Embryonic facial prominence (tissue), 1 donor: ENCODE data around the gene AJUBA.
A peak's percentile ranks its signal among the peaks of the same experiment; 100 is the strongest.
"Not testable (repeated sequence)": the region's sequence is repeated elsewhere in the genome, so short reads cannot be mapped to it uniquely, and the experiment has no call there.

Source experiments
- DNase-seq: peaks from one replicate; pipeline ENCODE4 v3.0.0-alpha.2; 2016; ENCODE audit errors: extremely low spot score

The AJUBA gene

GRCh38 chr14:22982477-22983245 is at the start of gene AJUBA:
TSS of gene AJUBA (minus strand) at chr14:22982551. CDS start at chr14:22982266, 285 bp downstream.
- peak; percentile 88 for DNase-seq

DNA sequence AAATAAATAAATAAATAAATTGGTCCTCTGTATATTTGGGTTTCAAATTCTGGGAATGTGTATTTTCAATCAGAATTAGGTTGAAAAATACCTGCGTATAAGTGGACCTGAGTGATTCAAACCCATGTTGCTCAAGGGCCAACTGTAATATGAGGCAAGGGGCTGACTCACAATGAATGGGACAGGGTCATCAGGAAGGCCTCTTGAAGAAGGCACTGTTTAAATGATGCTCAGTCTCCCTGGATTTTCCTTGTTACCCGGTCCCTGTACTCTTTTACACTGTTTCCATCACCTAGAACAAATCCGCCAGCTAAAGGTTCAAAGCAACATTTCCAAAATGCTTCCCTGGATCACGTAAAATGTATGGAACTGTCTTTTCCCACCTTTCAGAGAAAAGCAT is 48.6 kb upstream of the AJUBA start:
- DNase-seq, result no peak

DNA sequence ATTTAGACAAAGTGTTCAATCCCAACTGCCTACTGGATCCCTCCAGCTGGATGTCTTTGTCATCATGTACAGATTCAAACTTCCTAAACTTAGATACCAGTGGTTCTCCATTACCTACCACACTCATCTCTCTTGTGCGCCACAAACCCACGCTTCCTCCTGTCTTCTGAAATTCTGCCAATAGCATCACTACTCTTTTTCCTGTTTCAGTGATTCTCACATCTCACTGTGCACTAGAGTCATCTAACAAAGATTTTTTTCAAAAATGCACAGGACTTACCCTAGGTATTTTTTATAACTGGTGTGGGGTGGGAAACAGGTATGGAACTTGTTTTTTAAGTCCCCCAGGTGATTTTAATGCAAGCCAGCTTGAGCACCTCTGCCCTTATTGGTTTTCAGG is 46.4 kb upstream of the AJUBA start:
- no peak for DNase-seq

DNA sequence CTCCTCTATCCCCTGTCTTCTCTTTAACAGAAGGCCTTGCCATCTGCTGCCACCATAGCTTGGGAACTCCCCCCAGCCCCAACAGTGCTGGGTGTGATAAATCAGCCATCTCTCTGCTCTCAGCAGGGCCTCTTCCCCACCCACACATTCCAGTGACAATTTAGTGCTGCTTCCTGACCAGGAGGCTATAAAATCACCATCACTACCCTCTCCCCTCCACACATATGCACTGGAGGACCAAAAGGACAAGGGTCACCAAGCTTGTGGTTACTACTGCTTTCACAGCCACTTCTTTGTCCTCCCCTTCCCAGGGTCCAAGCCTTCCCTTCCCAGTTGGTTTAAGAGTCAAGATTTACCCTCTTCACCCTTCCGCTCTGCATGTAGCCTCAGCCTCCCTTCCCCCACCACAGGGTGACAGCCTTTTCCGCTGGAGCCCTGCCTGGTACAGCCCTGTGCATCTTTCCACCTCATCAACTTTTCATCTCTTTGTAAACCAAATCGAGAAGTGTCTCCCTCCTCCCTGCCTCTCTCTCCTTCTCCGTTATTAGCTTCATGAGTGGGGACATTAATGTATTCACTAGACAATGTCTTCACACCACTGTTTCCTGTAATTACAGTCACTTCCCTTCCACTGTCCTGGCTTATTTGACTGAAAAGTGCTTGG is 42.9 kb upstream of the AJUBA start:
- no peak for DNase-seq

- DNase-seq, result no peak
Observed at GRCh38 chr14:23024612-23025075, 42.3 kb upstream of the AJUBA start.

GRCh38 chr14:23023795-23024152 is 41.4 kb upstream of the AJUBA start:
- DNase-seq, result no peak

DNA sequence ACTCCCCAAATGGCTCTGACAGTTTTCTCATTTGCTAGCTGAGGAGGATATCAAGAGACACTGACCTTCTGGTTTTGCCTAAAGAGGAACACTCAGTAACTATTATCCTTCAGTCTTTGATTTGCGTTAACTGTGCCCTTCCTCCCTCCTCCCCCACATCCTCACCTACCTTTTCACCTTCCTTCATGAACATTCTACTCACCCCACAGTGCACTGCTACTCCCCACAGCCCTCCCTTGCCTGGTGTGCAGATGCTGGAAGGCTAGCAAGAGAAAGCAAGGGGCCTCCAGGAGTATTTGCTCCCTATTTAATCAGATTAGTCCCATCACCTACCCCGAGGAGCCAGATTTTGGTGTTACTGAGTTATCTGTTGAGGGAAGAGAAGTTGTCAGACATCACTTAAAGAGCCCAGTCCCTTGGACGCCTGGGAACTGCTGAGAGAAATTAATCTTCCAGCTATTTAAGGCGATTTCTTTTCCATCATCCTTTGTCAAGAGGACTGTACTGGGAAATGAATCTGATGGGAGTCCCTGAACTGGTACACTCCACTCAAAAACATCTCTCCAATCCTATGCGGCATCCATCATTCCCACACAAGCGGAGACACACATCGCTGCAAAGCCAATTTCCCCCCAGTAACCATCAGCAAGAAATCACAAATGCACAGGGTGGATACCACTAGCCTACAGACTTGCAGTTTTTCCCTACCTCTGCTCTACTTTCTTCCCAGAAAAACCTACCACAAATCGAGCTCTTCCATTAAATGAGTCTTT is 40.9 kb upstream of the AJUBA start:
- no peak for DNase-seq

GRCh38 chr14:23021889-23022442 is 39.6 kb upstream of the AJUBA start:
- no peak for DNase-seq

GRCh38 chr14:23021434-23021833 is 39.1 kb upstream of the AJUBA start:
- DNase-seq, result no peak

DNA sequence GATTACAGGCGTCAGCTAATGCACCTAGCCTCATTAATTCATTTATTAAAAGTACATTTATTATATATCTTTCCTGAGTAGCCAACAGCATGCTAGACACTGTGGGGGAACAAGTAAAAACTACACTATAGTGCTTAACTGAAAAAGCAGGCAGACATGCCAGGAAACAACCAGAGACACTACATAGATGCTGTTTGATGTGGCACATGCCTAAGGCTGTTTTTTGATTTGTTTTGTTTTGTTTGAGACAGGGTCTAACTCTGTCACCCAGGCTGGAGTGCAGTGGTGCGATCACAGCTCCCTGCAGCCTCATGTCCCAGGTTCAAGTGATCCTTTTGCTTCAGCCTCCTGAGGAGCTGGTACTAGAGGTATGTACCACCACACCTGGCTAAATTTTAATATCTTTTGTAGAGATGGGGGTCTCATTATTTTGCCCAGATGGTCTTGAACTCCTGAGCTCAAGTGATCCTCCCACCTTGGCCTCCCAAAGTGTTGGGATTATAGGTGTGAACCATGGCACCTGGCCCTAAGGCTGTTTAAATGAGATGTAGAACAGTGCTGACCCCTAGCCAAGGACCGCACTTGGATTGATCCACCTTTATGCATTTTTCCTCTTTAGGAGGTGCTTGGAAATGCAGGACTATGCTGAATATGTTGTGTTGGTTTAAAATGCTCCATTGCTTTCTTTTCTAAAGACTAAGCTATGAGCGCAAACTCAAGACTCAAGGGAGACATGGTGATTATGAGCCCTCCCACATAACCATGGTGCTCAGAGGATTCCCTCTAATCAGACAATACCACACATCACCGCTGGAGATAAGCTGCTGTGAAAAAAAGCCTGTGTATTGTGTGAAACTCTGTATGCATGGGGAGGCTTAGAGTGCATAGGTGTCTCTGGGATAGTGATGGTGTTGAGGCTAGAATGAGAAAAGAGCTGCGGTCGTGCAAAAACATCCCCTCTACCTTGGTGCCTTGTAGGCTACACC is 38.1 kb upstream of the AJUBA start:
- DNase-seq, result no peak

DNA sequence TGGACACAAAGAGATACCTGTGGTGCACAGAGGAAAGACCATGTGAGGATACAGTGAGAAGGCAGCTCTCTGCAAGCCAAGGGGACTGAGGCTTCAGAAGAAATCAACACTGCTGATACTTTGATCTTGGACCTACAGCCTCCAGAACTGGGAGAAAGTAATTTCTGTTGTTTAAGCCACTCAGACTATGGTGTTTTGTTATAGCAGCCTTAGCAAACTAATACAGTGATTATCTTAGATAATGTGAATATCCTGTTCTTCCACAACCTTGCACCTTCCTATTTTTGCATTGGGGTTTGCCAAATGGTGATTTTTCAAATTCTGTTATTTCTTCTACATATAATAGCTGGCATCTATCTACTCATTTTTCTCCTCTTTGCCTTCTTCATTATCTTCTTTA is 35.8 kb upstream of the AJUBA start:
- no peak for DNase-seq

DNA sequence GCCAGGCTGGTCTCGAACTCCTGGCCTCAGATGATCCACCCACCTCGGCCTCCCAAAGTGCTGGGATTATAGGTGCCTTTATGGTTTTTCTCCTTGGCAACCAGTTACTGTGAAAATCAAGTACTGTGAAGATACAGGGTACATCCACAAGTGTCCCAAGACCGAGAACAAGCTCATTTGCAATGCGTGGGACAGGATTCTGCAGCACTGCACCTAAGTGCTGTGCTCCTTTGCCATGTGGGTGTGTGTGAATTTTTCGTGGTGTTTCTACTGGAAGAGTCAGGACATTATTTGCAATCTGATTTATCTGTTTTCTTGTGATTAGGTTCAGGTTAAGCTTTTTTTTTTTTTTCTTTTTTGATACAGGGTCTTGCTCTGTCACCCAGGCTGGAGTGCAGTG is 34.7 kb upstream of the AJUBA start:
- DNase-seq, result no peak

DNA sequence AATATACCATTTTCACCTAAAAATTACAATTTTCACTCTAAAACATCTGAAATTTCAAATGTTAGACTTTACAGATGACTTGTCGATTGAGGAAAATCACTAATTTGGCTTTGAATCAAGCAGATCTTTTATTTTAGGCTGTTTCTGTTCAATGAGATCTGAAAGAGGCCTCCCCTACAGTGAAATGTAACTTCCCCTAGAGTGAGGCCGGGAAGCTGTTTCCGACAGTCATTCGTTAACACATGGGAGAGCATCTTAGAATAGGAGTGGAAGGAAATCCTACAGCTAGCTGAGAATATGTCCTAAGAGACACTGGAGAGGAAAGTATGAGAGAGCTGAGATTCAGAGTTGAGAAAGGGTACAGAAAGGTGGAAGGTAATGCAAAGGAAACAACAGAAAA is 33.3 kb upstream of the AJUBA start:
- no peak for DNase-seq

DNA sequence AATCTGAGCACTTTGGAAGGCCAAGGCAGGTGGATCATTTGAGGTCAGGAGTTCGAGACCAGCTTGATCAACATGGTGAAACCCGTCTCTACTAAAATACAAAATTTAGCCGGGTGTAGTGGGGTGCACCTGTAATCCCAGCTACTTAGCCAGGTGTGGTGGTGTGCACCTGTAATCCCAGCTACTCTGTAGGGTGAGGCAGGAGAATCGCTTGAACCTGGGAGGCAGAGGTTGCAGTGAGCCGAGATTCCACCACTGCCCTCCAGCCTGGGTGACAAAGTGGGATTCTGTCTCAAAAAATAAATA is 31.4 kb upstream of the AJUBA start:
- DNase-seq, result not testable (repeated sequence)

DNA sequence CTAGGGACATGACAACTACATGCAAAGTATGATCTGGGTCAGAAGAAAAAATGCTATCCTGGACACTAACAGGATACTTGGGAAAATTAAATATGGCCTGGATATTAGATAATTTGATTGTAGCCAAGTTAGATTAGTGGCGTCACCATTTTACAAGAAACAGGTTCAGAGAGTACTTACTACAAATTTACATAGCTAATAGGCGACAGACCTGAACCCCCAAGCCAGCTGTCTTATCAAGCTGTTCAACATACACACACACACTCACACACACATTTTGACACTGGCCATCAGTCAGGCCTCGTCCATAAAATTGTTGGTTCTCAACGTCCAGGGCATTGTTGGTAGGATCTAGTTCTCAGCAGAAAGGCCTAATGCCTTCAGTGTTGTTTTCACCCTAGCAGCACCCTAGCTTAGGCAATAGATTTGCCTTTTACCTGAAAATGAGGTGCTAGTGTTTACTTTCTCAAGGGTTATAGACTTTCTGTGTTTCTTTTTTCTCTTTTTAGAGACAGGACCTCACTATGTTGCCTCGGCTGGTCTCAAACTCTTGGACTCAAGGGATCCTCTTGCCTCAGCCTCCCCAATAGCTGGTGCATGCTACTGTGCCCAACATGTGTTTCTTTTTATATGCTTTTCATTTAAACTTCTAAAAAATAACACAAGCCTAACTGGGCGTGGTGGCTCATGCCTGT is 30.9 kb upstream of the AJUBA start:
- DNase-seq, result no peak

DNA sequence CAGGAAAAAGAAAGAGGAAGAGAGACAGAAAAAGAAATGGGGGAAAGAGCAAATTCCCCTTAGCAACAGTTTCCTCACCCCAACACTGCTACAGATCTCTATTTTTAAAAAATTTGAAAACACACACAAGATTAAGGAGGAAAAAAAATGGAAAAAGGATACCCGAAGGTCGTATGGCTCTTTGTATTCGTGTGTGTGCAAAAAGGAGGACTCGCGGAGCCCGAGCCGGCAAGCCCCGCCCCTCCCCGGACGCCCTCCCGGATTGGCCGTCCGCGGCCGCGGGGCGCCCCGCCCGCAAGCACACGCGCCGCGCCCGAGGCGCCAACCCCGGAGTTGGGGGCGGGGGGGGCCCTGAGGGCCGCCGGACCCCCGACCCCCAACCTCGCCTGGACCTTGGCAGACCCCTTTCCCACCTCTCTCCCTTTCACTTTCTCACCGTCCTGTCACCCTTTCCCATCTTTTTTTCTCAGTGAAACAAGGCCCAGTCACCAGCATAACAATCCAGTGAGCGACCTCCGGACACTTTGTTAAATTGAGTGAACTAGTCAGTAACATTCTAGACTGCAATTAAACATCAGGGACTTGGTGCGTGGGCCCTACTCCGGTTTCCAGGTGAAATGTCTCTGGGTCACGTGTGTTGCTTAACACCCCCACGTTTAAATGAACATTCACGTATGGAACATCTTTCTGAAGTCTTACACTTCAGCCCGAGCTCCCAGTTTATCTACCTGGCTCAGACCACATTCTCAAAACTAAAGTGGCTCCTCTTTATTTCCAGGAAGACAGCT is 27.8 kb upstream of the AJUBA start, which contains the start of gene C14orf93:
Gene C14orf93, minus strand, starts transcription at position 205 of the 788 bp plus-strand sequence. CDS start 11,120 bp downstream, outside the sequence.
- peak; percentile 46 for DNase-seq

- no peak for DNase-seq
Observed at GRCh38 chr14:23009483-23009938, 27.2 kb upstream of the AJUBA start.

DNA sequence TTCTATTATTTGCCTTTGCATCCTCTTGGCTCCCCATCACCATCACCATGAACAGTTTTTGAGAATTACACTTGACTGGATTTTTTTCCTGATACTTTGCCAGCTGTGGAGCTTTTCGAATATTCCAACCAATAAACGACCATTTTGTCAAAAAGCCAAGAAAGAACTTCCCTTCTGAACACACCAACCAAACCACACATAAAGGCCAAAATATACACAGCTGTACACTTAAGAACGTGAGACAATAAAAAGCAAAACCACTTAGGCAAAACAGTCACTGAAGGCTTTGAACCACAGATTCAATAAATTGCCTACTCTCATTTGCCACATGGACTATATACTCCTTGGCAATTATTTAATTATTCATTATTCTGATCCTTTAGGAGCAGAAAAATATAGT is 26.5 kb upstream of the AJUBA start:
- DNase-seq, result no peak

- peak; percentile 97 for DNase-seq
Observed at GRCh38 chr14:23006544-23007419, 24.4 kb upstream of the AJUBA start.
